ENCODE measurements around the gene THBS1.

GRCh38 chr15:39624806-39625205 lies 43.9 kb downstream of the THBS1 start:
- TF ChIP-seq GATA2 (IDR thresholded peaks at IDR 0.05; ENCODE audit: low read depth, low read length) (no peak), GATA3 (IDR thresholded peaks at IDR 0.05; ENCODE audit: low read depth, low read length) (no peak)
